Brain microvascular endothelial cell (primary cell): ENCODE measurements around the gene WDR70.

Experiments
- DNase-seq: peaks from one replicate; pipeline ENCODE4 v3.0.0-alpha.2; 2020
- H3K27ac ChIP-seq: fragments of 250-450 bp; sonication (Bioruptor Pico); 2 replicates; pipeline ENCODE4 v1.5.1; 2020; ENCODE audit warnings: mild to moderate bottlenecking, moderate library complexity
- H3K27me3 ChIP-seq: fragments of 250-450 bp; sonication (Bioruptor Pico); replicated peaks from 2 replicates; pipeline ENCODE4 v1.5.1; 2020; ENCODE audit warnings: mild to moderate bottlenecking
- H3K36me3 ChIP-seq: fragments of 250-450 bp; sonication (Bioruptor Pico); replicated peaks from 2 replicates; pipeline ENCODE4 v1.5.1; 2020; ENCODE audit warnings: mild to moderate bottlenecking
- H3K4me3 ChIP-seq: 2 replicates; pipeline ENCODE4 v1.5.1; 2011; ENCODE audit warnings: low read depth, mild to moderate bottlenecking, control low read depth, low read length, moderate library complexity
- in situ Hi-C: cut with HindIII; loops from 2 replicates; pipeline ENCODE4 v1.10.0; 2017; ENCODE audit warnings: low sequenced_read_pairs, low pct_ligation_motif_present
- TF ChIP-seq, protein P1 (sequence below): IDR thresholded peaks from 2 replicates; pipeline ENCODE4 v1.5.1; 2011; ENCODE audit warnings: low read depth, mild to moderate bottlenecking, moderate library complexity, low read length, control low read depth, inconsistent platforms; ENCODE audit errors: missing control alignments

WDR70 gene

DNA sequence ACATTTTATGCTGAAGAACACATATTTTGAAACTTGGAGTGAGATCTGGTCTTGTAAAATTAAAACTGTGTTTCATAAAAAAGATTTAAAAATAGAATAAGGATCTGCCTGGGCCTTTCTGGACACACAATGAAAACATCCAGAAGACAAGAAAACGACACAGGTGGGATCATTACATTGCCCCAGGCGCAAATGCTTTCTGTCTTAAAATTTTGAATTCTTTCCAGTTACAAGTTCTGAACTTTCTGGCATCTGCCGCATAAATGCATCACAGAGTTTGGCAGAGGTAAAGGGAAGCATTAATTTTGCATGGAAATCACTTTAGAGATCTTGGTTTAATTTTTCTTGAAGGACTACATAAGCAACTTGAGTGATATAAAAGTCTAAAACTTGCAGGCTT, 219.6 kb downstream of the WDR70 start:
- Histone ChIP-seq H3K27ac (no peak overlapping the region), H3K4me3 (no peak overlapping the region), H3K27me3 (no peaks in the 10 kb centered on the region), H3K36me3 (no peaks in the 10 kb centered on the region)
- DNase-seq = no peak
- in situ Hi-C loops = no loop called here
- TF ChIP-seq, protein P1, sequence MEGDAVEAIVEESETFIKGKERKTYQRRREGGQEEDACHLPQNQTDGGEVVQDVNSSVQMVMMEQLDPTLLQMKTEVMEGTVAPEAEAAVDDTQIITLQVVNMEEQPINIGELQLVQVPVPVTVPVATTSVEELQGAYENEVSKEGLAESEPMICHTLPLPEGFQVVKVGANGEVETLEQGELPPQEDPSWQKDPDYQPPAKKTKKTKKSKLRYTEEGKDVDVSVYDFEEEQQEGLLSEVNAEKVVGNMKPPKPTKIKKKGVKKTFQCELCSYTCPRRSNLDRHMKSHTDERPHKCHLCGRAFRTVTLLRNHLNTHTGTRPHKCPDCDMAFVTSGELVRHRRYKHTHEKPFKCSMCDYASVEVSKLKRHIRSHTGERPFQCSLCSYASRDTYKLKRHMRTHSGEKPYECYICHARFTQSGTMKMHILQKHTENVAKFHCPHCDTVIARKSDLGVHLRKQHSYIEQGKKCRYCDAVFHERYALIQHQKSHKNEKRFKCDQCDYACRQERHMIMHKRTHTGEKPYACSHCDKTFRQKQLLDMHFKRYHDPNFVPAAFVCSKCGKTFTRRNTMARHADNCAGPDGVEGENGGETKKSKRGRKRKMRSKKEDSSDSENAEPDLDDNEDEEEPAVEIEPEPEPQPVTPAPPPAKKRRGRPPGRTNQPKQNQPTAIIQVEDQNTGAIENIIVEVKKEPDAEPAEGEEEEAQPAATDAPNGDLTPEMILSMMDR = no peak

GRCh38 chr5:37601163-37601562, 222.0 kb downstream of the WDR70 start:
- Histone ChIP-seq H3K36me3 (no peaks in the 10 kb centered on the region), H3K27ac (no peak overlapping the region), H3K4me3 (no peak overlapping the region), H3K27me3 (no peaks in the 10 kb centered on the region)
- DNase-seq = no peak
- in situ Hi-C loops = no loop called here
- TF ChIP-seq, protein P1 = no peak

DNA sequence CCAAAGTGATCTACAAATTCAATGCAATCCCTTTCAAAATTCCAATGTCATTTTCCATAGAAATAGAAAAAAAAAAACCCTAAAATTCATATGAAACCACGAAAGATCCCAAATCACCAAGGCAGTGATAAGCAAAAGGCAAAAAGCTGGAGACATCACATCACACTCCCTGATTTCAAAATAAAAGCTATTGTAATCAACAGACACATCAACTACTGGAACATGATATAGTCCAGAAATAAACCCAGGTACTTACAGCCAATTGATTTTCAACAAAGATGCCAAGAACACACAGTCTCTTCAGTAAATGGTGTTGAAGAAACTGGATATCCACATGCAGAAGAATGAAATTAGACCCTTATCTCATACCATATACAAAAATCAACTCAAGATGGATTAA, 224.0 kb downstream of the WDR70 start:
- Histone ChIP-seq H3K36me3 (no peaks in the 10 kb centered on the region), H3K4me3 (no peak overlapping the region), H3K27me3 (no peaks in the 10 kb centered on the region), H3K27ac (no peak overlapping the region)
- TF ChIP-seq, protein P1 = no peak
- in situ Hi-C loops = no loop called here
- DNase-seq = no peak

- Histone ChIP-seq H3K27me3 (no peaks in the 10 kb centered on the region), H3K36me3 (no peaks in the 10 kb centered on the region), H3K27ac (no peak overlapping the region), H3K4me3 (no peak overlapping the region)
- no peak for DNase-seq
- TF ChIP-seq, protein P1 = no peak
- in situ Hi-C loops = no loop called here
Measured at GRCh38 chr5:37604290-37604689, 225.2 kb downstream of the WDR70 start.

DNA sequence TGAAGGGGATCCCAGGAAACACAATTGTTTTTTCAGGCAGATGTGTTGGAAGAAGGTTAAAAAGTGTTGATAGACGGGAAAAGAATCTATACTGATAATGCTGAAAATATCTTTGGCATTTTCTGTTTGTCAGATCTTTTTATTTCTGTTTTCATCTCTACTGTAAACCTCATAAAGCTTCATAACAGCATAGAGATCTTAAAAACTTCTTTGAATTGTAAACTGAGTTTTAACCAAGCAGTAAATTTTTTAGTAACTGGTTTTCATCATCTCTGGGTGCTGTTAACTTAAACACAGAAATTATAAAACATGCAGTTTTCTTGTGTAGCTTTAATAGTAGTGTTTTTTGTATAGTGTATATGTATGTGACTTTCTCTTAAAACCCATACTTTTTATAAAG, 227.0 kb downstream of the WDR70 start:
- H3K36me3 ChIP-seq = no peaks in the 10 kb centered on the region
- no peak overlapping the region for H3K27ac ChIP-seq
- no peaks in the 10 kb centered on the region for H3K27me3 ChIP-seq
- in situ Hi-C loops = no loop called here
- TF ChIP-seq, protein P1 = no peak
- no peak for DNase-seq
- H3K4me3 ChIP-seq = no peak overlapping the region

GRCh38 chr5:37606632-37607248, 227.6 kb downstream of the WDR70 start:
- no peak overlapping the region for H3K4me3 ChIP-seq
- no peak for DNase-seq
- in situ Hi-C loops = no loop called here
- no peaks in the 10 kb centered on the region for H3K27me3 ChIP-seq
- H3K27ac ChIP-seq = no peak overlapping the region
- no peaks in the 10 kb centered on the region for H3K36me3 ChIP-seq
- TF ChIP-seq, protein P1 = no peak
